GM19395 (cell line): ENCODE measurements around the gene NCKAP5.
"Not testable (repeated sequence)": the region's sequence is repeated elsewhere in the genome, so short reads cannot be mapped to it uniquely, and the experiment has no call there.

Experiments
- ATAC-seq: cut with Tn5 transposase; IDR thresholded peaks from one replicate; pipeline ENCODE4 v1.9.1; 2021; ENCODE audit warnings: mild to moderate bottlenecking, moderate library complexity; ENCODE audit not compliant: unreplicated experiment

NCKAP5 gene

GRCh38 chr2:133475610-133476009, 92.7 kb downstream of the NCKAP5 start:
- no peak for ATAC-seq

- ATAC-seq = not testable (repeated sequence)
These were observed 97.8 kb downstream of the NCKAP5 start for GRCh38 chr2:133470446-133470845.

GRCh38 chr2:133462811-133463210, 105.5 kb downstream of the NCKAP5 start:
- no peak for ATAC-seq

GRCh38 chr2:133461484-133461883, 106.8 kb downstream of the NCKAP5 start:
- ATAC-seq = no peak

- no peak for ATAC-seq
These were observed 108.7 kb downstream of the NCKAP5 start for GRCh38 chr2:133459590-133459989.

- ATAC-seq = no peak
These were observed 110.0 kb downstream of the NCKAP5 start for GRCh38 chr2:133458280-133458679.

- ATAC-seq = no peak
These were observed 110.4 kb downstream of the NCKAP5 start for GRCh38 chr2:133457861-133458260.

GRCh38 chr2:133456971-133457370, 111.3 kb downstream of the NCKAP5 start:
- no peak for ATAC-seq

- no peak for ATAC-seq
These were observed 112.1 kb downstream of the NCKAP5 start for GRCh38 chr2:133456156-133456555.

- ATAC-seq = no peak
These were observed 115.2 kb downstream of the NCKAP5 start for GRCh38 chr2:133453032-133453431.

- no peak for ATAC-seq
These were observed 115.7 kb downstream of the NCKAP5 start for GRCh38 chr2:133452583-133452982.

- no peak for ATAC-seq
These were observed 116.1 kb downstream of the NCKAP5 start for GRCh38 chr2:133452146-133452545.

- ATAC-seq = no peak
These were observed 120.1 kb downstream of the NCKAP5 start for GRCh38 chr2:133448195-133448594.

GRCh38 chr2:133447303-133447702, 121.0 kb downstream of the NCKAP5 start:
- no peak for ATAC-seq

GRCh38 chr2:133444465-133444864, 123.8 kb downstream of the NCKAP5 start:
- no peak for ATAC-seq

GRCh38 chr2:133442393-133442792, 125.9 kb downstream of the NCKAP5 start:
- ATAC-seq = no peak

- no peak for ATAC-seq
These were observed 128.7 kb downstream of the NCKAP5 start for GRCh38 chr2:133439565-133439920.

- ATAC-seq = no peak
These were observed 129.3 kb downstream of the NCKAP5 start for GRCh38 chr2:133438848-133439564.

GRCh38 chr2:133438026-133438425, 130.2 kb downstream of the NCKAP5 start:
- ATAC-seq = no peak

- no peak for ATAC-seq
These were observed 130.8 kb downstream of the NCKAP5 start for GRCh38 chr2:133437492-133437891.

GRCh38 chr2:133434959-133435668, 133.1 kb downstream of the NCKAP5 start:
- ATAC-seq = no peak
